T-helper 1 cell treated with Interleukin-12 subunit alpha and Interleukin-12 subunit beta and Interleukin-4 antibody, amounts not matched to agents 30 ng/mL and 1 ng/mL, for 36 hours (primary cell): ENCODE data around the gene PACS2. TPM values are rescaled to one million over a fixed set of nuclear protein-coding genes. Genes with fewer than 3 reads are reported as not detected.

Source experiments
- intact Hi-C: fragments of 100-400 bp; cut with micrococcal nuclease; formaldehyde crosslinking; loops from one replicate; pipeline ENCODE4 v1.15.1; 2024
- total RNA-seq: library from RNA; stranded (reverse); gene quantifications from 2 replicates; pipeline ENCODE4 v1.2.3, GENCODE V29; 2022

Gene PACS2
- total RNA-seq, 1 donor from 2014 or later: 35.8 TPM

DNA sequence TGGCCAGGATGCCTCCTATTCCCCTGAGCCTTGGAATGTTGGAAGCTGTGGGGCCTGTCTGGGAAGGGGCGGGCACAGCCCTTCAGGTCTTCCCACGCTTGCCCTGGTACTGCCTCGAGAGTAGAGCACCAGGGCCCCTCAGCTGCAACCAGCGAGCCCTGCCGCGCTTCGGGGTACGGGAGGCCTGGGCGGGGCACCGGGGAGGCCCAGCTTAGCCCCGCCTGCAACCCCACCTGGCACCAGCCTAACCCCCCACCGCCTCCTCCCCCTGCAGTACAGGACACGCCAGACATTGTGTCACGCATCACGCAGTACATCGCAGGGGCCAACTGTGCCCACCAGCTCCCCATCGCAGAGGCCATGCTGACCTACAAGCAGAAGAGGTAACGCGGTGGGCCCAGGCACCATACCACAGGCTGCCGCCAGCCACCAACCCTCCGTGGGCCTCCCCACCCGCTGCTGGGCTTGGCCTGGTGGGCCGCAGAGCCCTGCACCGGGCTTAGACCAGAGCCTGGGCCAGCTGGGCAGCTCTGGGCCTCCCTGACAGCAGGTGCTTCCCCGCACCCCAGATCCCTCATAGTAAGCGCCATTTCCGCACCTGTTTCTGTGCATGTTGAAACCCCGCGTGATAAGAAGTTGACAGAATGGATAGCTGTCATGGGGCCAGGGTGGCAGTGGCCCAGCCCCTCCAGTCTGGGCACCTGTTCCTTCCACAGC lies 70.2 kb downstream of the PACS2 start:
- intact Hi-C loops: no loop called here

DNA sequence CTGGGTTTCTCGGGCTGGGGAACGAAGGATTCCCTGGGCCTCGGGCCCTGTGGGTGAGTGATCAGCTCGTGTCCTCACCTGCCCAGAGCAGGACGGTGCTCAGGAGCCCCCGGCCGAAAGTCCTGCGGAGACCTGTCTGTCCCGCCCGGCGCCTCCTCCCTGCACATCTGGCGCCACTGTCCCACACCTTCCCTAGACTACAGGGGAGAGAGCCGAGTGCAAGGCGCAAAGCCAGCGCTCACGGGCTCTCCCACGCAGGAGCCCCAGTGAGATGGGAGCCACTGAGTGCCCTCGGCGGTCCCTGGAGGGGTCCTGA lies 70.7 kb downstream of the PACS2 start:
- intact Hi-C loops: no loop called here

- intact Hi-C loops: no loop called here
Observed at GRCh38 chr14:105385698-105386365, 71.3 kb downstream of the PACS2 start.

DNA sequence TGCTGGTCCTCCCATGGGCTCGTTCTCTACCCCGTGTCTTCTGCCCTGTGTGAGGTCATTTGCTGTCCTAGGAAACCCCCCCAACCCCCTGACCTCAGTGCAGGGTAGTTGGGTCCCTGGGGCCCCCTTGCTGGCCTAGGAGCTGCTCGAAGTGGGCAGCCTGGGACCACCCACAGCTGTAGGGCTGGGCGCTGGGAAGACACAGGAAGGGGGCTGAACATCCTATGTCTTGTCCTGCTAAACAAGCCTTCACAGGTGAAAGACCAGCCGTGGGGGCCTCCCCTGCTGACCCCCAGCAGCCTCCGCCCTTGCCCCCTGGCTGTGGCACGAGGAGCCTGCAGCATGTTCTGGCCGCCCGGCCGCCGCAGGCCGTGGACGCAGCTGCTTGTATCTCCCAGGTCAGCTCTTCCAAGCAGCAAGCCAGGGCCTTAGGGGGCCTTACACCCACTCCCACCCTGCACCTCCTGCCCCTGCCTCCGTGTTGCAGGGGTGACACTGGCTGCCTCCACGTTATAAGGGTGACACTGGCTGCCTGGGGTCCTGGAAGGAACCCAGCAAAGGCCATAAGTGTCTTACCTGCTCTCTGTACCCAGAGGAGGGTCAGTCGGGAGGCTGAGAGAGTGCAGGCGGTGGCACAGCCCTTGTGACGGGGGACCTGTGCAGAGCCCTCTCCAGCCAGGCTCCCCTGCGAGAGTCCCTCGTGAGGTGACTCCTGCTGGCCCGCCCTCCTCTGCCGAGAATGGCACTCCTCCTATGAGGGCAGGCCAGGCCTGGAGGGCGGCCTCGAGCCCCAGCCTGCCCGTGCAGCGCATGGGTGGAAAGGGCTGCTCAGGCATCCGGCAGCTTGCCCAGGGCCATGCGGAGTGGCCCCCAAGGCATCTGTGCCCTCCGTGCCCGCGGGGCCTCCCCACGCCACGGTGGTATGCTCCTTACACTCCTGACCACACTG lies 72.3 kb downstream of the PACS2 start:
- intact Hi-C loops: no loop called here

DNA sequence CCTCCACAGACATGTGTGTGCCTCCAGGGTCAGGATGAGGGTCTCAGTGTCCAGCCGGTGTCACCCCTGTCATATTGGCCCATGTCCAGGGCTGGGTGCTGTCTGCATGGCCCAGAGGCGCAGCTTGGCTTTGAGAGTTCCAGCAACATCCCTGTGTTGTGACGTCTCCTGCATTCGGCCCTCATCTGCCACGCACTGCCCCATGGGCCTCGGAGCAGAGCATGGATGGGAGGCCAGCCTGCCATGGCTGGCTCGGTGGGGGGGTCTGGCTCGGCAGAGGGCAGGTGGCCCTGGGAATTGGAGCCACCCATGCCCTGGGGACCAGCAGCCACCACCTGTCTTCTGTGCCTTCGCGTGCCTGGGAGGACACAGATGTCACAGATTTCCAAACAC lies 73.0 kb downstream of the PACS2 start:
- intact Hi-C loops: no loop called here

DNA sequence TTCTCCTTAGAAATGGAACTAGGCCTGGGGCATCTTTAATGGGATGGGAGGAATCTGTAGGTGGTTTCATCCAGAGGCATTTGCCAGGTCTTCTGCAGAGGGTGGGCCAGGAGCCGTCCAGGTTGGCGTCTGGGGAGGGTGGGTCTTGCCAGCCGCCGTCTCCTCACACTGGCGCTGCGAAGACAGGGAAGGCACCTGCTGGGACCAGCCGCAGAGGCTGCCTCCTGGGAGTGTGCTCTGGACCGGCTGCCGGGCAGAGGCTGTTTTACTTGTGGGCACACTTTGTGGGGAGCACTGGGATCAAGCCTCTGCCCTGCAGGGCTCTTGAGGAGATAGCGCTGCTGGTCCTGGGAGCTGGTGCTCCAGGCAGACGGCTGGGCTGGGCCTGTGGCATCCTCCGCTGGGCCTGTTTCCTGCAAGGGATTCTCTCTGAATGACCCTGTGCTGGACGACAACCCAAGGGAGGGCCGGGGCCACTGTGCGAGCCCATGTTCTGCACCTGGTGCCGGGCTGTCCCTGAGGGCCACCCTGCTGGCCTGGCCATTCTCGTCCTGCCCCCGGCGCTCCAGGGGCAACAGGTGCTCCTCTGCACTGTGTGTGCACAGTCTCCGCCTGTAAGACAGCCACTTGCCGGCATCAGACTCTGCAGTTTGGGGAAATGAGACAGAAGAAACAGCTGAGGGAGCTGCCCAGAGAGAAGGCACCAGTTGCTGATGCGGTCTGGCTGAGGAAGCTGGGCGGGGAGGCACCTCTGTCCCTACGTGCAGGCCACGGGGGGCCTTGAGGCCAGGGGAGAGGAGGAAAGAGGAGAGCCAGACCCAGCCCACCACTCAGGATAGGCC lies 73.8 kb downstream of the PACS2 start:
- intact Hi-C loops: no loop called here

DNA sequence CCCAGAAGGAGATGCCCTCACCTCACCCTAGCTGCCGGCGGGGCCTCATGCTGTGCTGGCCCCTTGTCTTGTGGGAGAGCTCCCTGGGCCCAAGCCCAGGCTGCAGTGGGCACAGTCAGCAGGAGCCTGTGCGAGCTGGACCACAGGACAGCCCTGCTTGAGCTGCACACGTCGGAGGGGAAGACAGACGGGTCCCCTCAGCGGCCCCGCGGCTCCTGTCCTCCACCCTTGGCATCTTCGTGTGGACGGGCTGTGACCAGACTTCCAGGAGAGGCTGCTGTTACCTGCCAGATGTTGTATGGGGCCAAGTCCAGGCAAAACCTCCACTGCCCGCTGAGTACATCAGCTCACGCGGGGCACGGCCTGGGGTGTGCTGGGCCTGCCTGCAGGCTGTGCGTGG lies 74.4 kb downstream of the PACS2 start:
- intact Hi-C loops: no loop called here

DNA sequence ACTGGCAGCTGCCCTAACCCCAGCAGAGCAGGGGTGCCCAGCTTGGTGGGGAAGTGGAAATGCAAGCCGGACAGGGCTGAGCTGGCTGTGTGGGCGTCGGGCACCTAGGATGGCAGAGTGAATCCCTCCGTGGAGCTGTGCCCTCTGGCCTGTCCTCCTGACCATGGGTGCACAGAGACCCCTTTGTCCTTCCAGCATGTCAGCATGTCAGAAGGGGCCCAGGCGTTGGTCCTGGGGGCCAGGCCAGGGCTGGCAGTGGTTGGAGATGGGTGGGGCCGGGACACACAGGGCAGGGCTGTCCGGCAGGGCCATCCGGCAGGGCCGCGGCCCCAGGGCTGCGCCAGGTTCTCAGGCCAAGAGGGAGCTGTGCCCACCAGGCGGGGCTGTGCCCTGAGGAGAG lies 75.0 kb downstream of the PACS2 start:
- intact Hi-C loops: no loop called here

- intact Hi-C loops: no loop called here
Observed at GRCh38 chr14:105389976-105390848, 75.7 kb downstream of the PACS2 start.

DNA sequence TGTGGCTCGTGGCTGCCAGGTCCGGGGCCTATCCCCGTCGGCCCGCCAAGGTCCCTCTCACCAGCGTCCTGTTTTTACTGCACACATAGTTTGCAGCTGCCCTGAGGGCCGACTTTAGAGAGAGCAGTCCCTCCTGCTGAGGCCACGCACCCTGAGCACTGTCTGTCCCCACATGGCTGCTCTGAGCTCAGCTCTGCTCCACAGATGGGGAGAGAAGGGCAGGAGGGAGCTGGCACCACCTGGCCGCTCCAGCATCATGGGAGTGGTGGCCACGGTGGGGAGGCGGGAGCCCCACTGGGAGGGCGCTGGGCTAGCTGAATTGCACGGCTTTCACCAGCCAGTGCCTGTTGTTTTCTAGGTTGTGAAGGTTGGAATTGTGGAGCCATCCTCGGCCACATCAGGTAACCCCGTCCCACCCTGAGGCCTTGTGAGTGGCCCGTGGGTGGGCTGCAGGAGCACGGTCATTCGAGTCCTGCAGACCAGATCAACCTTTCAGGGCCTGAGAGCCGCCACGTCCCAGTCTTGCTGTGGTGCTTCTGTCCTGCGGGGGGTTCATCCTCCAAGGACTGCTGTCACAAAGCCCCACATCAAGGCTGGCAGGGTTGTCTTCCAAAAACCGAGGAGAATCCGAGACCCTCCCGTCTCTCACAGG lies 76.4 kb downstream of the PACS2 start:
- intact Hi-C loops: no loop called here

GRCh38 chr14:105391541-105391940 lies 77.0 kb downstream of the PACS2 start:
- intact Hi-C loops: no loop called here

GRCh38 chr14:105392131-105393090 lies 77.9 kb downstream of the PACS2 start:
- intact Hi-C loops: no loop called here

- intact Hi-C loops: no loop called here
Observed at GRCh38 chr14:105393151-105393550, 78.6 kb downstream of the PACS2 start.

GRCh38 chr14:105394714-105395537 lies 80.4 kb downstream of the PACS2 start:
- intact Hi-C loops: no loop called here

GRCh38 chr14:105395538-105395854 lies 80.9 kb downstream of the PACS2 start:
- intact Hi-C loops: no loop called here

GRCh38 chr14:105397350-105397931 lies 82.9 kb downstream of the PACS2 start:
- intact Hi-C loops: no loop called here

DNA sequence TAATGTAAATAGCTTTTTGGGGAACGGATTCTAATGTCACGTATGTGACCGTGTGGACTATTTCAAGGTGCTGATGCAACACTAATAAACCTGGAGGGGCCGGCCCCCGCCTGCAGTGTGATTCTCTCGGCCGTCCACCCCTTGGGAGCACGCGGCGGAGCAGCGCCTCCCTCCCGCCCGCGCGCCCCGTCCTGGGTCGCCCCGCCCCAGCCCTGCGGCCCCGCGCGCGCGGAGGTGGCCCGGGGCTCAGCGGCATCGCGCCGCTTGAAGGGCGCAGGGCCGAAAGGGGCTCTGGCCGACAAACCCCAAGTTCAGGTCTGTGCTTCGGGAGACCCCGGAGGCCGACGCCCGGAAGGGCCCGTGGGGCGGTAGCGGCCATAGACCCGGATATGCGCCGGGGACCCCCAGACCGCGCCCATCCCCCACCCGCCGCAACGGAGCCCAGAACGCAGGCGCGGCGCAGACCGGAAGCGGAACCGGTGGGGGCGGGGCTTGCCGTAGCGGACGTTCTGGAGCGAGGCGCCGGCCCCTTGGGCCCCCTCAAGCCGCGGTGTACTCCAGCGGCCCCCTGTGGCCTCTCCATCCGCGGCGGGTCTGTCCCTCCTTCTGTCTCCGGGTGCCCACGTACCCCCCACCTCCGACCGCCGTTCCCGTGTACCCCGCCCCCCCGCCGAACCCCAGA lies 83.6 kb downstream of the PACS2 start, which contains the start of gene TEX22:
TSS of gene TEX22 (plus strand) at position 495 of the 682 bp plus-strand sequence. CDS start 803 bp downstream, outside the sequence.
- intact Hi-C loops: loop anchor here (1.0 kb wide), 3 partner anchors 17 to 93 kb away; partner anchors contain the start of gene TEDC1
